Stimulated activated CD8-positive, alpha-beta memory T cell treated with anti-CD3 and anti-CD28 coated beads, Interleukin-4, amount 100 ng/mL, for 48 hours (primary cell): ENCODE results near the gene DAG1.

Experiments used
- DNase-seq: peaks from one replicate; pipeline ENCODE4 v3.0.0-alpha.2; 2020

Gene DAG1

DNA sequence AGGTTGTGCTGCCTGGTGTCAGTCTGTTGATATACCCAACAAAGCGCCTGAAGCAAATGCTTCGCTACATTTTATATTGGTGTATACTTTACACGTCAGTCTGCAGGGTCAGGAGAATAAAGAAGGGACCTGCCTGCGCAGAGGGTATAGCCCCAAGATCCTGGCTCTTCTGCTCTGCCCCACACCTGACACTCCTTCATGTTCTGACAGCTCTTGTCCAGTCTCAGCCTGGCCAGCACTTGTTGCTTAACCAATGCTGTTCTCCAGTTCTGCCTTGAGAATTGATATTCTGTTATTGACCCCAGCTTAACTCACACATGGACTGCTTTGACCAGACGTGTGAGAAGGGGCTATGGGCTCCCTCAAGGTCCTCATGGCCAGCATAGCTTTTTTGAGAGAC, 48.4 kb downstream of the DAG1 start:
- no peak for DNase-seq

DNA sequence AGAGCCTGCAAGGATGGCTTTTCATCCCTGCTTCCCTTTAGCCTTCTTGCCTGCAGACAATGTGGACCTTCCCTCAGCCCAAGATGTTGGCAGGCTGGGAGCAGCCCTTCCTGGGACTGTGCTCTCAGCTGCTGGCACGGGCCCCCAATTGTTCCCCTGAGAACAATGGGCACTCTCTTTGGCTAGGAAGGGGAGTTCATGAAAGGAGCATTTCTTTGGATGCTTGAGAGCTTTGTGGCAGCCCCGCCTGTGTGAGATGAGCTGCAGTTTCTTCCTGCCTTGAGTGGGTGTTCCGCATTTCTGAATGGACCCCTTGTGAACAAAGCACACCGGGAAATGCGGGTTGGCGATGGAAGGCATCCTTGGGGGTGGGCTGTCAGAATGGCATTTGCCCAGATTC, 49.2 kb downstream of the DAG1 start:
- DNase-seq = no peak

DNA sequence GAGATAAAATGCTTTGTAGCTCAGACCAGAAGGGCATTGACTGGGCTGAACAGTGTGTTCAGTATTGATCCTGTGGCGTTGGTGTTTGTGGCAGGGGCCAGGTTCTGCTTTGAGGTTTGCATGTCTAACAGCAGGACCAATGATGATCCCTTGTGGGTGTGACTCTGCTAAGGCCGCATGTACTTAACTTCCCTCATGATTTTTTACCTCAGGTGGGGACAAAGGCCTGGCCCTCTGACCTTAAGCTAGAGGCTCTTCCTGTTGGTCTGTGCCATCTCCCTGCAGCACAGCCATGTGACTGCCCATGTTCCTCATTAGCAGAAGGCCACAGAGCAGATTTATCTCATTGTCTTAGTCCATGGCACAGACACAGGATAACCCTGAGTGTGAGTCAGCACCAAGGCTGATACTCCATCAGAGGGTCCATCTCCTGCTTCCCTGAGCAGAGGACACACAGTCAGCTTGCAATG, 49.9 kb downstream of the DAG1 start:
- DNase-seq = no peak

DNA sequence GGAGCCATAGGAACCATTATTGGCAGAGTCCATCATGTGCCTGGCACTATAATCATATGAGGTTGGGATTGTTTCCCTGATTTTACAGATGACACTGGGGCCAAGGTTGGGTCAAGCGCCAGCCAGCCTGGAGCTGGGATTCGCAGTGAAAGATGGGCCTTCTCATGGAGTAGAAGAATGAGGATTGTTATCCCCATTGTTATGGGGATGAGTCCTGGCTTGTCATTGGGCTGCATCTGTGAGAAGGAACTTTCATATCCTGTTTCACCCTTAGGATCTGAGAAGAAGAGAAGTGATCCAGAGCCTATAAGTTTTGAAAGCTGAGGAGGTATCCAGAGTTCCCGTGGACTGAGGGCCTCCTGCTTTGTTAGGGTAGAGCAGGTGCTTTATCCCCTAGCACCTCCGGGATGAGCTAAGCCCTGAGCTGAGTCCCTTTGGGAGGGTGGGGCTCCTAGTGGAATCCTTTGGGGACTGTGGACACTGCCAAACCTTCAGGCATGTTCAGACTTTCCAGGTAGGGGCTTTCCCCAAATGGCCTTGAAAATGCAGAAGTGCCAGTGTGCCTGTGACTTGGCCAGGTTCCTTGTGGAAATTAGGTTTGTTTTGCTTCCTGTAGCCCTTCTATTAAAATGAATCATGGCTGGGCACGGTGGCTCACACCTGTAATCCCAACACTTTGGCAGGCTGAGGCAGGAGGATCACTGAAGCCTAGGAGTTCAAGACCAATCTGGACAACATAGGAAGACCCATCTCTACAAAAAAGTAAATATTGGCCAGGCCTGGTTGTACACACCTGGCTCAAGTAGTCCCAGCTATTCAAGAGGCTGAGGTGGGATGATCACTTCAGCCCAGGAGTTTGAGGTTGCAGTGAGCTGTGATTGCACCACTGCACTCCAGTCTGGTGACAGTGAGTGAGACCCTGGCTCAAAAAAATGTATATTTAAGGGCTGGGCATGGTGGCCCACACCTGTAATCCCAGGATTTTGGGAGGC, 54.0 kb downstream of the DAG1 start:
- no peak for DNase-seq

DNA sequence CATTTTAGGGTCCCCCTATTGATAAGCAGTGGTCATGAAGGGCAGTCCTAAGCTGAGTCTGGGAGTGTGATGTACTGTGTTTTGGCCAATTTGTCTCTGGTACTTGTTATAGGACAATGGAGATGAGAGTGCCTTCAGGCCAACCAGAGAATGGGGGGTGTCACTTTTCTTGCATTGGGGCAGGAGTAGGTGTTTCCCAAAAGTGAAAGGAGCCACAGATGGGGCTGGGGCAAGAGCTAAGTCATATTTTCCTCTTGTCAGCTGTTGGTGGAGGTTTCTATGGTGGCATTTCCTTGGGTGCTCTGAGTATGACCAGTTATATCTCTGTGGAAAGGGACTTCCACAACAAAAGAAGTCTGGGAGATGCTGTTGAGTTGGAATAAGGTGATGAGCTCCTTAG, 59.5 kb downstream of the DAG1 start:
- DNase-seq = no peak

DNA sequence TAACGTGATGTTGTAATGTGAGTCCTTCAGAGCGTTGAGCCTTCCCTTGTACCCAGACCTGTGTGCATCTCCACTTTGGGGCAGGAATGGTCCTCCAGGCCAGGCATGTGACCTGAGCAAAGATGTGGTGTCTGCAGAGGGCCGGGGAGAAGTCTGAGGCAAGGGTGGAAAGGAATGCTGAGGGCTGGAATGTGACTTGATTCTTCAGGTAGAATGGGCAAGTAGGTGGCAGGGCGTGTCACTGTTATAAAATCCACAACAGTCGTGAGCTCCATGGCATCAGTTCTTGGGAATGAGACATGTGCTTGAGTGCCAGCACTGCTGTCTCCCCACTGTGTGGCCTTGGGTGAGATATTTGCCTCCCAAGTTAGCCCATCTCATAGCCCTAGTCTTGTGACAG, 60.2 kb downstream of the DAG1 start:
- no peak for DNase-seq

DNA sequence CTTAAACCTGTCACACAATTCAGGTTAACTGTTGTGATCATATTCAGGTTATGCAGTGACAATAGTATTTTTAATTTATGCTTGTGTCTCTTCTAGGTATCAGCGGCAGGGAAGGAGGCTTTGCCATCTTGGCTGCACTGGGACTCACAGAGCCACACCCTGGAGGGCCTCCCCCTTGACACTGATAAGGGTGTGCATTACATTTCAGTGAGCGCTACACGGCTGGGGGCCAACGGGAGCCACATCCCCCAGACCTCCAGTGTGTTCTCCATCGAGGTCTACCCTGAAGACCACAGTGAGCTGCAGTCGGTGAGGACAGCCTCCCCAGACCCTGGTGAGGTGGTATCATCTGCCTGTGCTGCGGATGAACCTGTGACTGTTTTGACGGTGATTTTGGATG, 60.6 kb downstream of the DAG1 start:
- DNase-seq = no peak

DNA sequence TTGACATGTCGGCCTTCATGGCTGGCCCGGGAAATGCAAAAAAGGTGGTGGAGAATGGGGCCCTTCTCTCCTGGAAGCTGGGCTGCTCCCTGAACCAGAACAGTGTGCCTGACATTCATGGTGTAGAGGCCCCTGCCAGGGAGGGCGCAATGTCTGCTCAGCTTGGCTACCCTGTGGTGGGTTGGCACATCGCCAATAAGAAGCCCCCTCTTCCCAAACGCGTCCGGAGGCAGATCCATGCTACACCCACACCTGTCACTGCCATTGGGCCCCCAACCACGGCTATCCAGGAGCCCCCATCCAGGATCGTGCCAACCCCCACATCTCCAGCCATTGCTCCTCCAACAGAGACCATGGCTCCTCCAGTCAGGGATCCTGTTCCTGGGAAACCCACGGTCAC, 61.2 kb downstream of the DAG1 start:
- no peak for DNase-seq

DNA sequence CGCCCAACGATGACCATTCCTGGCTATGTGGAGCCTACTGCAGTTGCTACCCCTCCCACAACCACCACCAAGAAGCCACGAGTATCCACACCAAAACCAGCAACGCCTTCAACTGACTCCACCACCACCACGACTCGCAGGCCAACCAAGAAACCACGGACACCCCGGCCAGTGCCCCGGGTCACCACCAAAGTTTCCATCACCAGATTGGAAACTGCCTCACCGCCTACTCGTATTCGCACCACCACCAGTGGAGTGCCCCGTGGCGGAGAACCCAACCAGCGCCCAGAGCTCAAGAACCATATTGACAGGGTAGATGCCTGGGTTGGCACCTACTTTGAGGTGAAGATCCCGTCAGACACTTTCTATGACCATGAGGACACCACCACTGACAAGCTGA, 61.6 kb downstream of the DAG1 start:
- DNase-seq = peak; percentile 45

DNA sequence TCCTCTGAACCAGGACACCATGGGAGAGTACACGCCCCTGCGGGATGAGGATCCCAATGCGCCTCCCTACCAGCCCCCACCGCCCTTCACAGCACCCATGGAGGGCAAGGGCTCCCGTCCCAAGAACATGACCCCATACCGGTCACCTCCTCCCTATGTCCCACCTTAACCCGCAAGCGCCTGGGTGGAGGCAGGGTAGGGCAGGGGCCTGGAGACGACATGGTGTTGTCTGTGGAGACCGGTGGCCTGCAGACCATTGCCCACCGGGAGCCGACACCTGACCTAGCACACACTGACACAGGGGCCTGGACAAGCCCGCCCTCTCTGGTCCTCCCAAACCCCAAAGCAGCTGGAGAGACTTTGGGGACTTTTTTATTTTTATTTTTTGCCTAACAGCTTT, 63.0 kb downstream of the DAG1 start:
- no peak for DNase-seq

DNA sequence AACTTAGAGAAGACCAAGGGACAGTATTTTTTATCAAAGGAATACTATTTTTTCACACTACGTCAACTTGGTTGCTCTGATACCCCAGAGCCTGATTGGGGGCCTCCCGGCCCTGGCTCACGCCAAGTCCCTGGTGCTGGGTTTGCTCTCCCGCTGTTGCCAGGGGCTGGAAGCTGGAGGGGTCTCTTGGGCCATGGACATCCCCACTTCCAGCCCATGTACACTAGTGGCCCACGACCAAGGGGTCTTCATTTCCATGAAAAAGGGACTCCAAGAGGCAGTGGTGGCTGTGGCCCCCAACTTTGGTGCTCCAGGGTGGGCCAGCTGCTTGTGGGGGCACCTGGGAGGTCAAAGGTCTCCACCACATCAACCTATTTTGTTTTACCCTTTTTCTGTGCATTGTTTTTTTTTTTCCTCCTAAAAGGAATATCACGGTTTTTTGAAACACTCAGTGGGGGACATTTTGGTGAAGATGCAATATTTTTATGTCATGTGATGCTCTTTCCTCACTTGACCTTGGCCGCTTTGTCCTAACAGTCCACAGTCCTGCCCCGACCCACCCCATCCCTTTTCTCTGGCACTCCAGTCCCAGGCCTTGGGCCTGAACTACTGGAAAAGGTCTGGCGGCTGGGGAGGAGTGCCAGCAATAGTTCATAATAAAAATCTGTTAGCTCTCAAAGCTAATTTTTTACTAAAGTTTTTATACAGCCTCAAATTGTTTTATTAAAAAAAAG, 63.9 kb downstream of the DAG1 start:
- no peak for DNase-seq

DNA sequence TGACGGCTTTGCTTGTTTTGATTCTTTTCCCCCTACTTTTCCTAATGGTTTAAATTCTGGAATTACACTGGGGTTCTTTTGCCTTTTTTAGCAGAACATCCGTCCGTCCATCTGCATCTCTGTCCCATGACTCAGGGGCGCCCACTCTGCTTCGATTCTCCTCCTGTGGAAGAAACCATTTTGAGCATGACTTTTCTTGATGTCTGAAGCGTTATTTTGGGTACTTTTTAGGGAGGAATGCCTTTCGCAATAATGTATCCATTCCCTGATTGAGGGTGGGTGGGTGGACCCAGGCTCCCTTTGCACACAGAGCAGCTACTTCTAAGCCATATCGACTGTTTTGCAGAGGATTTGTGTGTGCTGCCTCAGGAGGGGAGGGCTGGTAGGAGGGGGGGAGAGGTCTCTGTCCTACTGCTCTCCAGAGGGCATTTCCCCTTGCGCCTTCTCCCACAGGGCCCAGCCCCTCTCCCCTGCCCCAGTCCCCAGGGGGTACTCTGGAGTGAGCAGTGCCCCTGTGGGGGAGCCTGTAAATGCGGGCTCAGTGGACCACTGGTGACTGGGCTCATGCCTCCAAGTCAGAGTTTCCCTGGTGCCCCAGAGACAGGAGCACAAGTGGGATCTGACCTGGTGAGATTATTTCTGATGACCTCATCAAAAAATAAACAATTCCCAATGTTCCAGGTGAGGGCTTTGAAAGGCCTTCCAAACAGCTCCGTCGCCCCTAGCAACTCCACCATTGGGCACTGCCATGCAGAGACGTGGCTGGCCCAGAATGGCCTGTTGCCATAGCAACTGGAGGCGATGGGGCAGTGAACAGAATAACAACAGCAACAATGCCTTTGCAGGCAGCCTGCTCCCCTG, 64.7 kb downstream of the DAG1 start:
- no peak for DNase-seq

DNA sequence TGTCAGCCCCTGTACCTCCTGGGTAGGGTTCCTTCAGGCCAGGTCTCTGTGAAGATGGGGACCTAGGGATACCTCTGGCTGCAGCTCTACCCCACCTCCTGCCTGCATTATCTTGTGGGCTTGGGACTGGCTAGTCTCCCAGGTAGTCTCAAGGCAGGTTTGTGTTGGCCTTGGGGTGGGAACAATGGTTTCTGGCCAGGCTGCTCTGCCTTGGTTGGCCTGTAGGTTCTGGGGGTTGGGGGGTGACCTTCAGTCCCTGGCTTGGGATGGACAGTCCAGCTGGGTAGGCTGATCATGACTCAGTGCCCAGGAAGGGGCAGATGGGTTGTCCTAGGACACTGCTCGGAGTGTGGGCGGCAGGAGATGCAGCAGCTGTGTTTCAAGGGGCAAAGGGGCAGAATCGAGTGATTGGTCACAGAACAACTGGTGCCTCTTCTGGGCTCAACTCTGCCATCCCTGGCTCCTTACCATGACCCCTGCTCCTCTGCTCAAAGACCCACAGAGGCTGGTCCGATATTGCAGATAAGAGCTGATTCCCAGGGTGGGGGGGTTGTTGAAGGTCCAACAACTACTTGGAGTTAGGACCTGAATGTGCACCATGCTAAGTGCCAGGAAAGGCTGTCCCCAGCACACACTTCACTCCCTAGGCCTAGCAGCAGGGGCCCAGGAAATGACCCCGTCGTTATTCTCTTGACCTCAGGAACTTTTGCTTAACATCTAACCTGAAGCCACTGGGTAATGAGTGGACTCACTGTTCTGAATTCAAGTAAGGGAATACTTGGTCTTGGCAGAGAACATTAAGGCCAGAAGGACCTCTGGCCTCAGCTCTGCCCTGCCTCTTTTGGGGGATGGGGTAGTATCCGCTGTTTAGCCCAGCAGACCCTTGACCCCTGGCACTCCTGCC, 66.2 kb downstream of the DAG1 start:
- no peak for DNase-seq

DNA sequence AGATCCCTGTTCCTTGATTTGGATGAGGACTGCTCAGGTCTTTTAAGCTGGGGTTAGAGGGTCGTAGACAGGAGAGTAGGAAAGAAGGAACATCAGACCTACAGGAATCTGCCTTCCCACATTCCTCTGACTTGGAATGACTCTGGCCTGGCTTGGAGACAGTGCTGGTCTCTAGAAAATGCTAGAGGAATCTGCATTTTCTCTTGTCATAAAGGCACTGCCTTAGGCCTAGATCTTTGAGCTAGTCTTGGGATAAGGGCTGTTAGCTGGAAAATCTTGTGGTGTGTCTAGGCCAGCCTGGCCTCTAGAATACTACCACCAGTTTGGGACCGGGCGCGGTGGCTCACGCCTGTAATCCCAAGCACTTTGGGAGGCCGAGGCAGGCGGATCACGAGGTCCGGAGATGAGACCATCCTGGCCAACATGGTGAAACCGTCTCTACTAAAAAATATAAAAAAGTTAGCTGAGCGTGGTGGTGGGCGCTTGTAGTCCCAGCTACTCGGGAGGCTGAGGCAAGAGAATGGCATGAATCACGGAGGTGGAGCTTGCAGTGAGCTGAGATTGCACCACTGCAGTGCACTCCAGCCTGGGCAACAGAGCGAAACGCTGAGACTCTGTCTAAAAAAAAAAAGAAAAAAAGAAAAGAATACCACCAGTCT, 66.9 kb downstream of the DAG1 start:
- no peak for DNase-seq

DNA sequence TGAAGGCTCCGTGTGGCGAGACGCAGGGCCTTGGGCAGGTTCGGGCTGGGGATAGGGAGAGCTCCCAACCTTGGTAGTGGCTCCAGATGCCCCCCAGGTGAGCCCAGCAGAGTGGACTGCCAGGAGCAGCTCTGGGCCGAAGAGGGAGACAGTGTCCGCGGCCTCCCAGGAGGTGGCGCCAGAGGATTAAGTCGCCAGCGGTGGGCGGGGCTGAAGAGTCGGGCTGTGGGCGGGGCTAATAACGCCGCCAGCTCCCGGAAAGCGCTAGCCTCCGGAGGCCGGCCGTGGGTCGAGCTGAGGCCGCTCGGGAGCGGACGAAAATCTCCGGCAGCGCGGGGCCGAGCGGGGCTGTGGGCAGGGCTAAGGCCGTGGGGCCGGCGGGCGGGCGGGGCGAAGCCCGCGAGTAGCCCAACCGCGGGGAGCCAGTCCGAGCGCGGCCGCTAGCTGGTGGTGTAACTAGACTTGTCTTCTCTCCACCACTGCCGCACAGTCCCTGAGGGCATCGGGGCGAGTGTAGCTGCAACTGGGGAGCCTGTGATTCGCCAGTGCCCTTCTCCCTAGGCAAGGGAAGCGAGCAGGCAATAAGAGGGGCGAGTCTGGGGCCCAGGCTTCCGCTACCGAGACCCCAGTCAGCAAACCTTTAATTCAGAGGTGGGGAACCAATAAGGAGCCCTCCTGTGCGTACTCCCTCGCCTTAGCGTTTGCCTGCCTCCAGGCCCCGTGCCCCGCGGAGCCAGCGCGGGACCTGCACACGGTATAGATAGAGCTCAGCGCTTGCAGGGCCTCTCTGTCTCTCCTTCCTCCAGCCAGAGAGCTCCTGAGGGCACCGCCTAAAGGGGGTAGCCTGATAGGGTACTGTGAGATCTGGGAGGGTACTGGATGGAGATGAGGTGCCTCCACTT, 69.8 kb downstream of the DAG1 start:
- DNase-seq = peak; percentile 98

DNA sequence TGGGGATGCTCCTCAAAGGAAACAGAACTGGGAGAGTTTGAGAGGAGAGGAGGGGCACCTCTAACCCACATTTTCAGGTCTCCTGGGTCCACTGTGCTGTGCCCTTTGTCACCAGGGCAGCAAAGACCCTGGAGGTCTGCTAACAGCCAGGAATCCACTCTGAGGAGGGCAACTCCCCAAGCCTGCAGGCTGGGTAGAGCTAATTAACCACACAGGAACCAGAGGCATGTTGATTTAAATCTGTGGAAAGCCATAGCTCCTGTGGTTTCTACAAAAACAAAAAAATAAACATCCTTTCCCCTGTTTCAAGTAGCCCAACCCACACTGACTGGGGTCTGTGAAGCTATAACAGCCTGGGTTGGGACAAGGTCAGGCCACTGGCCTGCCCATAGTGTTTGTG, 82.0 kb downstream of the DAG1 start:
- DNase-seq = no peak

DNA sequence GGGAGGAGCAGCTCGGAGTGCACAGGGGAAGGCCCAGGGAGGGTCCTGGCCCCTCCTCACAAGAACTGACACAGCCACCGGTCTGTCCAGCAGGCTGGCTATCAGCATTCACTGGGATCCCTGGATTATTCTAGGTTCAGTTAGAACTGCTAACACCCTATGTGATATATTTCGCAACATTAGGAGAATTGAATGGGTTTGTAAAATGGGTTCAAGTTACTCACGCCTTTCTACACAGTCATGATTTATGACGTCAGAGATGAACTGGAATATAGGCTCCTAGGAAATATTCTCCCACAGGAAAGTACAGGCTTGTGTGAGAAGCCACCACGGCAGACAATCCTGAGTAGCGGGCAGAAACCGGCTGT, 83.2 kb downstream of the DAG1 start:
- DNase-seq = no peak

DNA sequence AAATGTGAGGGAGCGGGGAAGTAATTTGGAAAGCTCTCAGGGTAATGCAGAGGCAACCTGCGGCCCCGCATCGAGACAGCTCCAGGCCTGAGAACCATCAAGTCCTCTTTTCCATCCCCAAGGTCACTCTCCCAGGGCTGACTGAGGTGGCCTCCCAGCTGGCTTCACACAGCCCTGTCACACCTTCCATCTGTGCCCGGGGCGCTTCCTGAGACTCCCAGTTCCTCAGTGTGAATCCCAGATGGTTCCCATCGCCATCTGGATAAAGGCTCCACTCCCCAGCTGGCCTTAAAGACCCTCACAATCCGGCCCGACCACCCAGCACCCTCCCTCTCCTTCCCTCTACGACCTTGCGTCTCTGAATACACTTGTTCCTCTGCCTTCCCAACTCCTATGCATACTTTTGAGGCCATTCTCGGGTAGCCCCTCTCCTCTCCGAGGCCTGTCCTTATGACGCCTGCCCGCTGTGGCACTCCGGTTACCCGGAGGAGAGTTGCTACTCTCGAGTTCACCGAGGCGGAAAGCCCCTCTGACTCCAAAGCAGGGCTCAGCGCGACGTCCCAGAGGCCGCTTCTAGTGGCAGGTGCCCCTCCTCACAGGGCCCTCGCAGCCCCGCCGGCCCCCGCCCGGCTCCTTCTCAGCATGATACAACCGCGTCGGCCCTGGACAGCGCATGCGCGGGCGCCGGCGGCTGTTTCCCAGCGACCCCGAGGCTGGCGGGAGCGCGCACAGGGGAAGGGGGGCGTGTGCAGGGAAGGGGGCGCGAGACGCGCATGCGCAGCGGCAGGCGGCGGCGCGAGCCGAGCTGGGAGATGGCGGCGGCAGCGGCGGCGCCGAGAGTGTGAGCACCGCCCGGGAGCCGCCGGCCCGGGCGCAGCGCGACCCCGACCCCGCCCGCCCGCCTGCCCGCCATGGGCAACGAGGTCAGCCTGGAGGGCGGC, 83.9 kb downstream of the DAG1 start, which contains the start of gene BSN:
Gene BSN (plus strand): TSS at position 786 of the 941 bp plus-strand sequence. CDS start 126 bp downstream, at position 912.
- peak; percentile 93 for DNase-seq
